Stomach smooth muscle (tissue), 2 donors: ENCODE data around the gene PRMT2.

ENCODE experiments used
- H3K27ac ChIP-seq: one replicate; pipeline ENCODE4 v1.7.0; 2013; ENCODE audit warnings: mild to moderate bottlenecking, low read length, inconsistent platforms
- H3K27me3 ChIP-seq, 2 donors: one replicate each; pipeline ENCODE4 v1.7.0; 2013; ENCODE audit warnings: low read length in 2 of 2; ENCODE audit not compliant: insufficient read depth in 2 of 2, control insufficient read depth in 1 of 2
- H3K36me3 ChIP-seq, 2 donors: one replicate each; pipeline ENCODE4 v1.7.0; 2013; ENCODE audit warnings: low read length in 2 of 2; ENCODE audit not compliant: control insufficient read depth in 2 of 2, insufficient read depth in 2 of 2
- H3K4me1 ChIP-seq: one replicate; pipeline ENCODE4 v1.7.0; 2013; ENCODE audit warnings: low read length; ENCODE audit not compliant: control insufficient read depth, insufficient read depth
- H3K4me3 ChIP-seq, 2 donors: one replicate each; pipeline ENCODE4 v1.7.0; 2013; ENCODE audit warnings: low read length in 2 of 2
- H3K9ac ChIP-seq, 2 donors: one replicate each; pipeline ENCODE4 v1.7.0; 2013; ENCODE audit warnings: low read length in 2 of 2, mild to moderate bottlenecking in 1 of 2
- H3K9me3 ChIP-seq, 2 donors: one replicate each; pipeline ENCODE4 v1.7.0; 2013; ENCODE audit warnings: low read length in 2 of 2; ENCODE audit not compliant: control insufficient read depth in 2 of 2
- donor health status: healthy.
- donor health status: Pancreatic carcinoma.

PRMT2 gene

DNA sequence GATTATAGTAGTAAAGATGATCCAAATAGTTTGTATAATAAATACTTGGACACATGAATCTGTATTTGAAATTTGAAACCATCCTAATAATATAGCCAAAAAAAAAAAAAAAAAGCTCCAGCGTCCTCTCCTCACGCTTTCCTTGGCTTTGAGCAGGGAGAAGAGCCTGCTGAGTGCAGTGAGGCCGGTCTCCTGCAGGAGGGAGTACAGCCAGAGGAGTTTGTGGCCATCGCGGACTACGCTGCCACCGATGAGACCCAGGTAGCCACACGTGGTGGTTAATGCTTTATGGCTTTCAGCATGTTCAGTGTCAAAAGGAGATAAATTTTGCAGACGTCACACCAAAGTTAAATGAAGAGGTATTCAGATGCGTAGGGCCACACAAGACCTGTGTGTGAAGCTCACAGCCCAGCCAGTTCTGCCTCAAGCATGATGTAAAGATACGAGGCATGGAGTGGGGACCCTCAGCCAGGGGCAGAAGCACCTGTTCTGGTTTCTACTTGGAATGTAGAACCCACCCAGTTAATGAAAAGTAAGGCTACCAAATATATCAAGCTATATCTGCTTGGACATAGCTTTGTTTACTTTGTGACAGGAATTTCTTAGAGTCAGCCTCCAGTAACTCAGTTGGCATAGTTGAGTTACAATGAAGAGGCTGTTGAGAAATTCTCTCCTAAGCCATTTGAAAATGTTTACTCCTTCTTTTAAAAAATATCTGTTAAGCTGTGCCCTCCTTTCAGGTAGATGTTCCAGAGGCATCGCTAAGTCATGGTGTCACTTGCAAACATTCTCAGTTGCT lies 8.1 kb downstream of the PRMT2 start:
- H3K27ac ChIP-seq = no peak overlapping the region
- H3K4me1 ChIP-seq = peaks cover under 1% of the 10 kb centered on the region
- H3K27me3 ChIP-seq = no peaks in the 10 kb centered on the region
- H3K4me3 ChIP-seq = no peak overlapping the region
- H3K36me3 ChIP-seq = peaks cover 34 to 48% of the 10 kb centered on the region in 2 donors
- H3K9ac ChIP-seq = no peak overlapping the region
- no peaks in the 10 kb centered on the region for H3K9me3 ChIP-seq

DNA sequence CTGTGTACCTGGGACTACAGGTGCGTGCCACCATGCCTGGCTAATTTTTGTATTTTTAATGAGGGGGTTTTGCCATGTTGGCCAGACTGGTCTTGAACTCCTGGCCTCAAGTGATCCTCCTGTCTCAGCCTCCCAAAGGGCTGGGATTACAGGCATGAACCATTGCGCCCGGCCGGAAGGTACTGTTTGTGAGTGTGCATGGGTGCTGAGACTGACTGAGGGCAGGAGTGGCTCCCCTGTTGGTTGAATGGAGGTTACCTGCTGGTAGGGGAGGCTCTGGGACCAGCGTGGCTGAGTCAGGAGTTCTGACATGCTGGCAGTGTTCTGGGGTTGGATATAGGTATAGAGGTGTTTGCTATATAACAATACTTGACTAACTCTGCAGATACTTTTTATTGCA lies 10.4 kb downstream of the PRMT2 start:
- Histone ChIP-seq H3K9me3 (no peaks in the 10 kb centered on the region), H3K27ac (no peak overlapping the region), H3K36me3 (peaks cover 56 to 70% of the 10 kb centered on the region in 2 donors), H3K9ac (no peak overlapping the region), H3K4me3 (no peak overlapping the region), H3K4me1 (no peaks in the 10 kb centered on the region), H3K27me3 (no peaks in the 10 kb centered on the region)

DNA sequence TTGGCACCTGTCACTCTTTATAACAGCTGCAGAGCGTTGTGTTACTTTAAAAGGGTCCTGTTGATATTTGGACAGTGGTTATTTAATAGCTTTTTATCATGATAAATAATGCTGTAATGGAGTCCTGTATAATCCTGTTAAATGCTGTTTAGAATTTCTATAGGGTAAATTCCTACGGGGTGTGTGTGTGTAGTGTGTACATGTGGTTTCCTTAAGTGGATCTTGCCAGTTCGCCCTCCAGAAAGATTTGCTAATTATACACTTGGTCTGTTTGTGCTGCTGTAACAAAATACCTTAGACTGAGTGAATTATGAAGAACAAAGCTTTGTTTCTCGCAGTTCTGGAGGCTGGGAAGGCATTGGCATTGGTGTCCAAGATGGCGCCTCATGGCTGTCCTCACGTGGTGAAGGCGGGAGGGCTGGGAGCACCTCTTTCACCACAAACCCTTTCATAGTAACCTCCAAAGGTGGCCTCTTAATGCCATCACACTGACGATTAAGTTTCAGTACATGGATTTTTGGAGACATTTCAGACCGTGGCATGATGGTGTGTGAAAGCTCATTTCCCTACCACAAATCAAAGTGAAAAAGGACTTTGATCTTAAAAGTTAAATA lies 11.2 kb downstream of the PRMT2 start:
- Histone ChIP-seq H3K4me3 (no peak overlapping the region), H3K9me3 (no peaks in the 10 kb centered on the region), H3K27me3 (no peaks in the 10 kb centered on the region), H3K36me3 (peaks cover 55 to 69% of the 10 kb centered on the region in 2 donors), H3K4me1 (no peaks in the 10 kb centered on the region), H3K27ac (no peak overlapping the region), H3K9ac (no peak overlapping the region)

DNA sequence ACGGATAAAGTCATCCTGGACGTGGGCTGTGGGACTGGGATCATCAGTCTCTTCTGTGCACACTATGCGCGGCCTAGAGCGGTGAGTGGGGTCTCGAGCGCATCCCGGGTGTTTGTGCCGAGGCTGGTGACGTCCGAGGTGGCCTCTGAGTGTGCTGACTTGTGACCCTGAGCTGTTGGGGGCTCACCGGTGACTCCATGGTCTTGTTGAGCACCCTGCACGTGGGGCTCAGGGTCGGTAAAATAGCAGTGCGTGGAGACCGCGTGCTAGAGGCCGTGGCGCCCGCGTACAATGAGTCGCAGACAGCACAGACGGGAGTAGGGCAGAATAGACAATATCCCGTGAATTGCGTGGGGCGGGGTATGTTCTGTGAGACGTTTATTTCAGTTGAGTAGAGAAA lies 13.1 kb downstream of the PRMT2 start:
- no peak overlapping the region for H3K9ac ChIP-seq
- H3K27ac ChIP-seq = no peak overlapping the region
- H3K27me3 ChIP-seq = no peaks in the 10 kb centered on the region
- peaks cover 71 to 84% of the 10 kb centered on the region in 2 donors for H3K36me3 ChIP-seq
- no peaks in the 10 kb centered on the region for H3K4me1 ChIP-seq
- no peak overlapping the region for H3K4me3 ChIP-seq
- H3K9me3 ChIP-seq = no peaks in the 10 kb centered on the region

DNA sequence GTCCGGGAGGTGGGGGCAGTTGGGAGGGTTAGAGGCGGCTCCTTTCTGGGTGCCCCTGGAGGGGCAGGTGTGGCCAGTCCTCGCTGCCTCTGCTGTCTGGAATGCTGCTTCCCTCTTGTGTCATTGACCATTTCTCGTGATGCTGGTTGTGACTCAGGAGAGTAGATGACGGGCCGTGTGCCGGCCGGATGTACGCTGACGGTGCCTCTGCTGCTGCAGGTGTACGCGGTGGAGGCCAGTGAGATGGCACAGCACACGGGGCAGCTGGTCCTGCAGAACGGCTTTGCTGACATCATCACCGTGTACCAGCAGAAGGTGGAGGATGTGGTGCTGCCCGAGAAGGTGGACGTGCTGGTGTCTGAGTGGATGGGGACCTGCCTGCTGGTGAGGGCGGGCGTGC lies 13.9 kb downstream of the PRMT2 start:
- Histone ChIP-seq H3K4me1 (no peaks in the 10 kb centered on the region), H3K9ac (no peak overlapping the region), H3K4me3 (no peak overlapping the region), H3K9me3 (no peaks in the 10 kb centered on the region), H3K36me3 (peaks cover 65 to 82% of the 10 kb centered on the region in 2 donors), H3K27me3 (no peaks in the 10 kb centered on the region), H3K27ac (no peak overlapping the region)

DNA sequence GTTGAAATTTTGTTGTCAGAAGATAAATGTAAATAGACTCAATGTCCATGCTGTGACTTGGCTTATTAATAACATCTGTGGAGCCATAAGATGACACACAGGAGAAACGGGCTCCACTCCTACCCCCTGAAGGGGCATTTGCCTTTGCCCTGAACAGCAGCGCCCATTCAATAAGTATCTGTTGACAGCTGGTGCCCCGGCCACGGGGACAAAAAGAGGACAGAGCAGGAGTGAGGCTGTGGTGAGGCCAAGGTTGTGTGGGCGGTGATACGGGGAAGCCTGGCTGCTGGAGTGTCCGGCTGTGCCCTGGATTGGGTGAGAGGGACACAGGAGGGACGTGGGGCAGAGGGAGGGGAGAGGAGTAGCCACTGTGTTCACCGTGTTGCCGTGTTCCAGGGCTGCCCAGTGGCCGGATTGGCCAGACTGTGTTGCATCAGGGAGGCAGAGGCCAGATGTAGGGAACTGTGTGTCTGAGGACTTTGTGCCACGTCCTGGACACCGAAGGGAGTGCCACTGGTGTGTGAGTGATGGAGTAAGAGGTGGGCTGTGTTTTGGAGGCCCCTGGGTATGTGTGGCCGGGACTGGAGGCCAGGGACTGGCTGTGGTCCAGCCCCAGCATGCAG lies 15.1 kb downstream of the PRMT2 start:
- Histone ChIP-seq H3K9ac (no peak overlapping the region), H3K27ac (no peak overlapping the region), H3K36me3 (peaks cover 71 to 79% of the 10 kb centered on the region in 2 donors)

DNA sequence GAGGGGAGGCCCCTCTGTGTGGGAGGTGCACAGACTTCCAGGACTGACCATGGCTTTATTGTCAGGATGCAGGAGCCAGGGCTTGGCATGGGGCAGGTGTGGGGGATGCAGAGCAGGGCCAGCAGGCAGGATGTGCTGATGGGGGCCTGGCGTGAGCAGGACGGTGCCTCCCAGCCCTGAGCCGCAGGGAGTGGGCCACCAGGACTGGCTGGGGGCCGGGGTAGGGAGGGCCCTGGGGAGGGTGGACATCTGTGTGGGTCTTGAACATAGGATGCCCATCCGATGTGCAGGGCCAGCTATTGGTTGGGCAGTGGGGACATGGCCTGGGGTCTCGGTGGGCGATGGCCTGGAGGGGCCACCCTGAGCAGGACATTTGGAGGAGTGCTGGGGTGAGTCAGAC lies 15.6 kb downstream of the PRMT2 start:
- no peak overlapping the region for H3K9ac ChIP-seq
- H3K4me3 ChIP-seq = no peak overlapping the region
- no peak overlapping the region for H3K27ac ChIP-seq
- H3K27me3 ChIP-seq = no peaks in the 10 kb centered on the region
- H3K36me3 ChIP-seq = peaks cover 69 to 79% of the 10 kb centered on the region in 2 donors
- no peaks in the 10 kb centered on the region for H3K4me1 ChIP-seq
- no peaks in the 10 kb centered on the region for H3K9me3 ChIP-seq

More for the DNA sequence above, 15.1 kb downstream of the PRMT2 start:
- no peaks in the 10 kb centered on the region for H3K27me3 ChIP-seq
- no peak overlapping the region for H3K4me3 ChIP-seq
- H3K9me3 ChIP-seq = no peaks in the 10 kb centered on the region
- H3K4me1 ChIP-seq = no peaks in the 10 kb centered on the region

DNA sequence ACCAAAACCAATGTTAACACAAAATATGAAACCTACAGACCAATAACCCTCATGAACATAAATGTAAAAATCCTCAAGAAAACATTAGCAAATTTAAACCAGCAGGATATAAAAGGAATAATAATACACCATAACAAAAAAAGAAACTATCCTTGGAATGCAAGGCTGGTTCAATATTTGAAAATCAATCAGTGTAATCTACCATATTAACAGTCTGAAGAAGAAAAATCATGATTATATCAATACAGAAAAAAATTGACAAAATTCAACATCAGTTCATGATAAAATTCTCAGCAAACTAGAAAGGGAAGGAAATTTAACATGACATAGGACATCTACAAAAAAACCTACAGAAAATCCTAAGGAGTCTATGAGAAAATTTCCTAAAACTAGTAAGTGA lies 19.8 kb downstream of the PRMT2 start:
- Histone ChIP-seq H3K4me1 (no peaks in the 10 kb centered on the region), H3K27me3 (no peaks in the 10 kb centered on the region), H3K9me3 (no peaks in the 10 kb centered on the region), H3K27ac (no peak overlapping the region), H3K36me3 (peaks cover 57 to 66% of the 10 kb centered on the region in 2 donors), H3K4me3 (no peak overlapping the region), H3K9ac (no peak overlapping the region)

DNA sequence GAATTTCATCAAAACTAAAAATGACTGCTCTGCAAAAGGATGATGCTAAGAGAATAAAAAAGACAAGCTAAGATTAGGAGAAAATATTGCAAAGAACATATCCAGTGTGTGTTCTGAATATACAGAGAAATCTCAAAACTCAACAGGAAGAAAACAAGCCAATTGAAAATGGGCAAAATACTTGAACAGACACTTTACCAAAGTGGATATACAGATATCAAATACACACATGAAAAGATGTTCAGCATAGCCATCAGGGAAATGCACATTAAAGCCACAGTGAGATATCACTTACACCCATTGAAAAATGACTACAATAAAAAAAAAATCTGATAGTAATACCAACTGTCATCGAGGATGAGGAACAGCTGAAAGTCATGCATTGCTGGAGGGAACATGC lies 21.3 kb downstream of the PRMT2 start:
- Histone ChIP-seq H3K4me3 (no peak overlapping the region), H3K9ac (no peak overlapping the region), H3K27ac (no peak overlapping the region), H3K36me3 (peaks cover 41 to 53% of the 10 kb centered on the region in 2 donors), H3K27me3 (no peaks in the 10 kb centered on the region), H3K9me3 (no peaks in the 10 kb centered on the region), H3K4me1 (no peaks in the 10 kb centered on the region)

DNA sequence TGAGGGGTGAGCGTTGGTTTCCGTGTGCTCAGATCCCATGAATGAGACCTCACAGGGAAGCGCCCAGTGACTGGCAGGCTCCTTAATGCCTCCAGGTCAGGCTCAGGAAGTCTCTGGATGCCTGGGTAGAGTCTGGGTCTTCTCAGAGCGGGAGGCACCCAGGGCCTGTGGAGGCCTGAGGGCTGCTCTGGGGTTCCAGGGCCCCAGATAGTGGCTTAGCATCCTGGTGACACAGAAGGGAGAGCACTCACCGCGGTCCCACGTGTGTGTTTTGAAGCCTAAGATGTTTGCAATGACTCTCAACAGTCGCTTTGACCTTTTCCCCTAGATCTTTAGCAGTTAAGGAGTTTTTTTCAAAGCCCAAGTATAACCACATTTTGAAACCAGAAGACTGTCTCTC lies 25.0 kb downstream of the PRMT2 start:
- Histone ChIP-seq H3K9ac (no peak overlapping the region), H3K27me3 (no peaks in the 10 kb centered on the region), H3K4me1 (no peaks in the 10 kb centered on the region), H3K27ac (no peak overlapping the region), H3K36me3 (peaks cover 26 to 36% of the 10 kb centered on the region in 2 donors), H3K4me3 (no peak overlapping the region), H3K9me3 (no peaks in the 10 kb centered on the region)
